Activated T-helper 9 cell treated with anti-CD3 and anti-CD28 coated beads, Interleukin-2, amount 50 U/mL, for 16 hours (primary cell): ENCODE data around the gene GDI2.
"Not testable (repeated sequence)": the region's sequence is repeated elsewhere in the genome, so short reads cannot be mapped to it uniquely, and the experiment has no call there.

ENCODE experiments used
- DNase-seq: peaks from one replicate; pipeline ENCODE4 v3.0.0-alpha.2; 2020; ENCODE audit warnings: low read depth

The GDI2 gene

GRCh38 chr10:5827841-5828240 is 14.6 kb upstream of the GDI2 start:
- DNase-seq, result no peak

- not testable (repeated sequence) for DNase-seq
Measured at GRCh38 chr10:5826511-5826910, 13.3 kb upstream of the GDI2 start.

GRCh38 chr10:5818894-5819293 is 5.7 kb upstream of the GDI2 start:
- DNase-seq, result no peak

- DNase-seq, result no peak
Measured at GRCh38 chr10:5818048-5818331, 4.8 kb upstream of the GDI2 start.

- DNase-seq, result no peak
Measured at GRCh38 chr10:5817322-5818047, 4.3 kb upstream of the GDI2 start.

- DNase-seq, result no peak
Measured at GRCh38 chr10:5816170-5816569, 2.9 kb upstream of the GDI2 start.

- DNase-seq, result no peak
Measured at GRCh38 chr10:5814110-5815107, 1.2 kb upstream of the GDI2 start.

- no peak for DNase-seq
Measured at GRCh38 chr10:5813091-5813340, 218 bp downstream of the GDI2 start.

GRCh38 chr10:5812283-5813090 is 747 bp downstream of the GDI2 start:
- DNase-seq, result peak; percentile 27

- DNase-seq, result no peak
Measured at GRCh38 chr10:5811387-5811821, 1.8 kb downstream of the GDI2 start.

GRCh38 chr10:5810225-5810624 is 3.0 kb downstream of the GDI2 start:
- no peak for DNase-seq

- DNase-seq, result no peak
Measured at GRCh38 chr10:5809527-5810154, 3.6 kb downstream of the GDI2 start.

- not testable (repeated sequence) for DNase-seq
Measured at GRCh38 chr10:5808783-5809392, 4.3 kb downstream of the GDI2 start.

- DNase-seq, result no peak
Measured at GRCh38 chr10:5806745-5807144, 6.5 kb downstream of the GDI2 start.

- DNase-seq, result no peak
Measured at GRCh38 chr10:5805711-5806110, 7.5 kb downstream of the GDI2 start.

- DNase-seq, result no peak
Measured at GRCh38 chr10:5805260-5805659, 8.0 kb downstream of the GDI2 start.

GRCh38 chr10:5804386-5804785 is 8.8 kb downstream of the GDI2 start:
- no peak for DNase-seq

- DNase-seq, result no peak
Measured at GRCh38 chr10:5800782-5801181, 12.5 kb downstream of the GDI2 start.

- no peak for DNase-seq
Measured at GRCh38 chr10:5794236-5794635, 19.0 kb downstream of the GDI2 start.

GRCh38 chr10:5789626-5790025 is 23.6 kb downstream of the GDI2 start:
- no peak for DNase-seq

- no peak for DNase-seq
Measured at GRCh38 chr10:5788969-5789368, 24.3 kb downstream of the GDI2 start.

- no peak for DNase-seq
Measured at GRCh38 chr10:5783300-5783699, 29.9 kb downstream of the GDI2 start.
